HAP-1 (cell line): ENCODE results near the gene EXTL2.
A peak's percentile ranks its signal among the peaks of the same experiment; 100 is the strongest.
"Not testable (repeated sequence)": the region's sequence is repeated elsewhere in the genome, so short reads cannot be mapped to it uniquely, and the experiment has no call there.

Source experiments
- DNase-seq, 2 experiments: peaks; one replicate each; pipeline ENCODE4 v3.0.0-alpha.2; 2016 to 2020; ENCODE audit warnings: low spot score in 2 of 2
- H3K27me3 ChIP-seq: fragments of 250-450 bp; sonication (Bioruptor Pico); 2 replicates; pipeline ENCODE4 v1.5.1; 2020; ENCODE audit warnings: low read depth, mild to moderate bottlenecking, moderate library complexity
- H3K36me3 ChIP-seq: fragments of 250-450 bp; sonication (Bioruptor Pico); replicated peaks from 2 replicates; pipeline ENCODE4 v1.5.1; 2020; ENCODE audit warnings: mild to moderate bottlenecking
- H3K4me1 ChIP-seq: fragments of 250-450 bp; sonication (Bioruptor Pico); 2 replicates; pipeline ENCODE4 v1.5.1; 2020; ENCODE audit warnings: mild to moderate bottlenecking
- H3K4me3 ChIP-seq: fragments of 250-450 bp; sonication (Bioruptor Pico); 2 replicates; pipeline ENCODE4 v1.5.1; 2020; ENCODE audit warnings: mild to moderate bottlenecking, moderate library complexity
- H3K9me3 ChIP-seq: fragments of 250-450 bp; sonication (Bioruptor Pico); 2 replicates; pipeline ENCODE4 v1.5.1; 2020; ENCODE audit warnings: mild to moderate bottlenecking, moderate library complexity
- in situ Hi-C: fragments of 300-500 bp; cut with MboI; formaldehyde crosslinking; loops from 3 replicates; pipeline ENCODE4 v1.14.3; 2020; ENCODE audit warnings: low sequenced_read_pairs, inconsistent platforms, mixed read lengths

Gene EXTL2

DNA sequence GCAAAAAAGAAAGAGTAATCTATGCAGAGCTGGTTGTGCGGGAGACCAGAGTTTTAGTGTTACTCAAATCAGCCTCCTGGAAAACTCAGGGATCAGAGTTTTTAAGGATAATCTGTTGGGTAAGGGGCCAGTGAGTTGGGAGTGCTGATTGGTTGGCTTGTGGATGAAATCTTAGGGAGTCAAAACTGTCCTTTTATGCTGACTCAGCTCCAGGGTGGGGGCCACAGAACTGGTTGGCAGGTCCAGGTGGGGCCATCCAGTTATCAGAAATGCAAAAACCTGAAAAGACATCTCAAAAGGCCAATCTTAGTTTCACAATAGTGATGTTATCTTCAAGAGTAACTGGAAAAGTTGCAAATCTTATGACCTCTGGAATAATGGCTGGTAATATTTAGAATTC lies 3.3 kb downstream of the EXTL2 start:
- no peak overlapping the region for H3K4me3 ChIP-seq
- DNase-seq = no peak
- in situ Hi-C loops = no loop called here
- no peaks in the 10 kb centered on the region for H3K36me3 ChIP-seq
- no peaks in the 10 kb centered on the region for H3K27me3 ChIP-seq
- peaks cover 7% of the 10 kb centered on the region for H3K9me3 ChIP-seq
- peaks cover 9% of the 10 kb centered on the region for H3K4me1 ChIP-seq

DNA sequence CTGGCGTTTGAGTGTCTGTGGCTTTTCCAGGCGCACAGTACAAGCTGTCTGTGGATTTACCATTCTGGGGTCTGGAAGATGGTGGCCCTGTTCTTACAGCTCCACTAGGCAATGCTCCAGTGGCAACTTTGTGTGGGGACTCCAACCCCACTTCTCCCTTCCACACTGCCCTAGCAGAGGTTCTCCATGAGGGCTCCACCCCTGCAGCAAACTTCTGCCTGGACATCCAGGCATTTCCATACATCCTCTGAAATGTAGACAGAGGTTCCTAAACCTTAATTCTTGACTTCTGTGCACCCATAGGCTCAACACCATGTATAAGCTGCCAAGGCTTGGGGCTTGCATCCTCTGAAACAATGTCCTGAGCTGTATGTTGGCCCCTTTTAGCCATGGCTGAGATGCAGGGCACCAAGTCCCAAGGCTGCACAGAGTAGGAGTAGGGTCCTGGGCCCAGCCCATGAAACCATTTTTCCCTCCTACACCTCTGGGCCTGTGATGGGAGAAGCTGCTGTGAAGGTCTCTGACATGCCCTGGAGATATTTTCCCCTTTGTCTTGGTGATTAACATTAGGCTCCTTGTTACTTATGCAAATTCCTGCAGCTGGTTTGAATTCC lies 4.7 kb downstream of the EXTL2 start:
- H3K4me1 ChIP-seq, H3K4me3 ChIP-seq, H3K27me3 ChIP-seq, H3K9me3 ChIP-seq, H3K36me3 ChIP-seq, DNase-seq, in situ Hi-C loops: not testable (repeated sequence)

DNA sequence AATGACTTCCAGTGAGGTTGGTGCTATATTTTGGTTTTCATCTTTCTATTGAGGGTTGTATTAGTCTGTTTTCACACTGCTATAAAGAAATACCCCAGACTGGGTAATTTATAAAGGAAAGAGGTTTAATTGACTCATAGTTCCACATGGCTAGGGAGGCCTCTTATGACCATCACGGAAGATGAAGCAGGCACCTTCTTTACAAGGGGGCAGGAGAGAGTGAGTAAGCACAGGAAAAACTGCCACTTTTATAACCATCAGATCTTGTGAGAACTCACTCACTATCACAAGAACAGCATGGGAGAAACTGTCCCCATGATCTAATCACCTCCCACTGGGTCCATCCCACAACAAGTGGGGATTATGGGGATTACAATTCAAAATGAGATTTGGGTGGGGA lies 5.6 kb downstream of the EXTL2 start:
- H3K9me3 ChIP-seq, H3K4me3 ChIP-seq, H3K4me1 ChIP-seq, H3K36me3 ChIP-seq, DNase-seq, H3K27me3 ChIP-seq, in situ Hi-C loops: not testable (repeated sequence)

DNA sequence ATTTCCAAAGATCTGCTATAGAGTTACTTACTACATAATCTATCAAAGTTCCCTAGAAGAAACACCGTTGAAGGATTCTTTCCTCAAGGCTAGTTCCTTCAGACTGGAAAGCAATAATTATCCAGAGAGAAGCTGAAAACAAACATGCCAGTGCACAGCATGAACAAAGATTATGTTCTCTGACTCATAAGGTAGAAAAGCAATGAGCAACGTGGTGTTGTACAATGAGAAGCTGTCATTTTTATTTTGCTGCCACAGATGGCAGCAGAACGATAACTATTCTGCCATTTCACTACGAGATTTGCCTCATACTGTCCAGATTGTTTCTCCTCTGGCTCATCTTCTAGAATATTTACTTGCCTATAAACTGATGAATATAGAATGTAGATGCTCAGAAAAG lies 10.7 kb downstream of the EXTL2 start:
- Histone ChIP-seq H3K4me1 (no peaks in the 10 kb centered on the region), H3K9me3 (no peaks in the 10 kb centered on the region; the same call in 1 of the 2 replicates), H3K27me3 (no peaks in the 10 kb centered on the region), H3K4me3 (no peak overlapping the region), H3K36me3 (no peaks in the 10 kb centered on the region)
- peak in 1 of 2 experiments; percentile 9 for DNase-seq
- in situ Hi-C loops = no loop called here

DNA sequence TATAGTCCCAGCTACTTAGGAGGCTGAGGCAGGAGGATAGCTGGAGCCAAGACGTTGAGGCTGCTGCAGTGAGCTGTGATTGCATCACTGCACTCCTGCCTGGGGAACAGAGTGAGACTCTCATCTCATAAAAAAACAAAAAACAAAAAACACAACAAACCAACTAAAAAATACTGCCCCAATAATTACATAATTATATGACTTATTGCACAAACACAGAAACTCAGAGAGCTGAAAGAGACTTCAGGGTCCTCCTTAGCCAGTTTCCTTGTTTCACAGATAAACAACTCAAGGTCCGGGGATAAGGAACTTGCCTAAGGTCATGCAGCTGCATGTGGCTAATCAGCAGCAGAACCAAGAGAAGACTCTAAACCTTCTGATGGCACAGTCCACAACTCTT lies 11.9 kb downstream of the EXTL2 start:
- no peaks in the 10 kb centered on the region for H3K36me3 ChIP-seq
- in situ Hi-C loops = no loop called here
- DNase-seq = no peak
- H3K4me3 ChIP-seq = no peak overlapping the region
- no peaks in the 10 kb centered on the region for H3K4me1 ChIP-seq
- H3K9me3 ChIP-seq = no peaks in the 10 kb centered on the region; the same call in 1 of the 2 replicates
- no peaks in the 10 kb centered on the region for H3K27me3 ChIP-seq

DNA sequence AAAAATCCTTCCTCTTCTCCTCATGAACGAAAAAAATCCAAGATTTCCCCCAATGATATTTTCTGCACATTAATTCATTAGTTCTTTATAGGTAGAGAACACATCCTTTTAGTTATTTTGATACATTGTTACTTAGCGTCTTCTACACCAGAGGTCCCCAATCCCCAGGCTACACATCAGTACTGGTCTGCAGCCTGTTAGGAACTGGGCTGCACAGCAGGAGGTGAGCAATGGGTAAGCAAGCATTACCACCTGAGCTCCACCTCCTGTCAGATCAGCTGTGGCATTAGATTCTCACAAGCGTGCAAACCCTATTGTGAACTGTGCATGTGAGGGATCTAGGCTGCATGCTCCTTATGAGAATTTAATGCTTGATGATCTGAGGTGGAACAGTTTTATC lies 13.0 kb downstream of the EXTL2 start:
- no peaks in the 10 kb centered on the region; the same call in 1 of the 2 replicates for H3K9me3 ChIP-seq
- in situ Hi-C loops = no loop called here
- no peak overlapping the region for H3K4me3 ChIP-seq
- H3K36me3 ChIP-seq = no peaks in the 10 kb centered on the region
- H3K27me3 ChIP-seq = no peaks in the 10 kb centered on the region
- no peak for DNase-seq
- H3K4me1 ChIP-seq = no peaks in the 10 kb centered on the region

DNA sequence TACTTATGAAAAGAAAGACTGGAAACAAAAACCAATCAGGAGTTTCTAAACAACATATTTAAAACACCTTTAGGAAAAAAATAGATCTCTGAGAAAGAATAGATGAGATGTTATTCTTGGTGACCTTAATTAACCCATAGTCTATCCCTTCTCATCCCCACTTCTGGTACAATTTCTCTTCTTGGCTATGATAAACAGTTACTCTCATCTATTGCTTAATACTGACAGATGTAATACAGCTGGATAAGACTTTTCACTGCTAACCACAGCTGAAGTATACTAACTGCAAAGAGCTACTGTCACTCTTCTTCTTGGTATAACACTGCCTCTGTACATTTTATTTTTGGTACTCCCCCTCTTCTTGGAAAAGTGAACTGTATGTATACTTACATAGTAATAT lies 15.2 kb downstream of the EXTL2 start:
- Histone ChIP-seq H3K36me3 (no peaks in the 10 kb centered on the region), H3K9me3 (no peaks in the 10 kb centered on the region; the same call in 1 of the 2 replicates), H3K4me3 (no peak overlapping the region), H3K27me3 (no peaks in the 10 kb centered on the region), H3K4me1 (no peaks in the 10 kb centered on the region)
- no peak for DNase-seq
- in situ Hi-C loops = no loop called here

DNA sequence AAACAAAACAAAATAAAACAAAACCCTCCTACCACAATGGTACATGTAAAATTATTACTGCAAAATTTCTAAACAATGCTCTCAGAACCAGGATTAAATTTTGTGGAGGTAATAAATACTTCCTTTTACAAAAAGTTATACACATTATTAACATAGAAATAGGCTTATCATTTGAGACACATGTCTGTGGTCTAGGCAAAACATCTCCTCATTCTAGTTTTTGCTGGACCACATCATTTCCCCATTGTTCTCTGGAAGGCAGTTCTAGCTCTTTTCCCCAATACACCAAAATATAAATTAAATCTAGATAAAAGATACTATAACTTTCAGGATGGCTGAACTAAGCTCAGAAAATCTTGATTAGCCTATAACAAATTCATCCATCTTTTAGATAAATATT lies 18.4 kb downstream of the EXTL2 start:
- no peaks in the 10 kb centered on the region for H3K36me3 ChIP-seq
- H3K27me3 ChIP-seq = no peaks in the 10 kb centered on the region
- in situ Hi-C loops = no loop called here
- DNase-seq = no peak
- no peak overlapping the region for H3K4me3 ChIP-seq
- H3K9me3 ChIP-seq = no peaks in the 10 kb centered on the region; the same call in 1 of the 2 replicates
- H3K4me1 ChIP-seq = peaks cover 5% of the 10 kb centered on the region; the same call in 1 of the 2 replicates

DNA sequence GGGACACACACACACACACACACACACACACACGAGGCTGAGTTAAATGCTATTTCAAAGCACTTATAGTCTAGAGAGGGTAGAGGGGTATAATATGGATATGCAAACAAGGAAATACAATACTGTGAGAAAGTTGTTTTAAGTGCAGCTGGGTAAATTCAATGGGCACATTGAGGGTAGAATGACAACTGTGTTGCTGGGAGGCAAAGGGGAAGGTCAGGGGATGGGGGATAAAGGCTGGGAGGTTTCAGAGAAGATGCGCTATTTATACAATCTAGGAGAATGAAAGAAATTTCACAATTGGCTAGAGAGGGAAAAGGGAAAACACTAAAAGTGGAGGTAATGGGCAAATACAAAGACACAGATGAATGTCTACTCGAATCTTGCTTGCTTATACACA lies 19.4 kb downstream of the EXTL2 start:
- H3K4me3 ChIP-seq = no peak overlapping the region
- in situ Hi-C loops = no loop called here
- no peaks in the 10 kb centered on the region; the same call in 1 of the 2 replicates for H3K9me3 ChIP-seq
- H3K36me3 ChIP-seq = no peaks in the 10 kb centered on the region
- no peak for DNase-seq
- peaks cover 5% of the 10 kb centered on the region; the same call in 1 of the 2 replicates for H3K4me1 ChIP-seq
- H3K27me3 ChIP-seq = no peaks in the 10 kb centered on the region

DNA sequence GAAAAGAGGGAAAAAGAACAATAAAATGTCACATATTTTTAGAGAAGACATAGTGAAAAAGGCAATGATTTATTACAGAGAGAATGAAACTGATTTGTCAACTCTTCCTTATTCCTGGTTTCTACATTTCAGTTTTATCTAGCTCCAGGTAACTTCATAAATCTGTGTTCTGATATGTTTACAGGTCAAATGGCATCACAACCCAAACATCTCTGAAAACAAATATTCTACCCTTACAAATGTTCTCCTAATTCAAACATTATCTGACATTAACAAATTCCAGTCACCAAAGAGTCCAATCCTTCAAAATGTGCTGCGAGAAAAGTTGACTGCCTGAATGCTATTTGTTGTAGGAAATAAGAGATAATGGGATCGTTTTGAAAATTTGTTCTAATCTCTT lies 20.2 kb downstream of the EXTL2 start:
- in situ Hi-C loops = no loop called here
- no peak for DNase-seq

DNA sequence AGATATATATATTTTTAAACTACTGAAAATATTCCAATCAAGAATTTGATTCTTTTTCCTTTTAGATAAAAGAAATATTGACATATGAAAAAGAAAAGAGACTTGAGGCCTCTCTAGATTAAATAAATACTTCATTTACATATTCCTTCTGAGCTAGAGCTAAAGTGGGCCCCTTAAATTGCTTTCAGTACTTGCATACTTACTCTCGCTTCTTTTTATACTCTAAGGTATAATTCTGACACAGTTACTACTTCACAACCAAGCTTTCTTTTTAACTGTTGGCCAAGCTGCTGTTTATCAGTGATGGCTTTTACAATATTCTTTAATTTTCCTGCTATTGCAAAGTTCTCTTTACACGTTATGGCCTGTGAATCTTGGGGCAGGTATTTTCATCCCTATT lies 24.6 kb downstream of the EXTL2 start:
- Histone ChIP-seq H3K9me3 (no peaks in the 10 kb centered on the region), H3K36me3 (no peaks in the 10 kb centered on the region), H3K4me1 (peaks cover 14% of the 10 kb centered on the region), H3K4me3 (no peak overlapping the region), H3K27me3 (no peaks in the 10 kb centered on the region)
- DNase-seq = no peak
- in situ Hi-C loops = loop anchor here (10.0 kb wide), 2 partner anchors 255 to 405 kb away; no protein-coding TSS in a partner anchor

More for the DNA sequence above, 20.2 kb downstream of the EXTL2 start:
- Histone ChIP-seq H3K4me3 (no peak overlapping the region), H3K4me1 (peaks cover 5% of the 10 kb centered on the region; the same call in 1 of the 2 replicates), H3K36me3 (no peaks in the 10 kb centered on the region), H3K9me3 (no peaks in the 10 kb centered on the region; the same call in 1 of the 2 replicates), H3K27me3 (no peaks in the 10 kb centered on the region)

DNA sequence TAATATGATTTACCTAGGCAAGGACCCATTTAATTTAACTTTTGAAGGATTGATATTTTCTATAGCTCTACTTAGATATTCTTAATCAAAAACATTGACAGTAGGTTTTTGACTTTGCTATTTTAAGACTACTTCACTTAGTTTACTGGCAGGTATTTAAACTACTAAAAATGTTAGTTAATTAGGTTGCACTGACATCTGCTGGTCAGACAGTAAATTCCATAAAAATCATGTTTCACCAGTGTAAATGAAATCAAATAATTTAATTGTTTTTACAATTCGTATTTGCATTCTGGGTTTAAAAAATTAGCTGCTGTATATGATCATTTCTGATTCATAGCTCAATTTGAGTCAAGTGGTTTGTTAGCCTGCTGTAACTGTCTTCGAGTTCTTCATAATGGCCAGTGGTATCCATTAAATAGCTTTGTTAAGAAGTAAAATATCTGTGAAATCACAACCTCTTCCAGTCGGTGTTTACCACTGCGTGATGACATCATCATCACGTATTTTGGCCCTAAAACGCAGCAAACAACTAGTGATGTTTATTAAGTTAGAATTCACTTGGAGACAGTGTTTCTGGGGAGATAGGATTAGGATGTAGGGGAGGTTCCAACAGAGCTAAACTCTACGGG lies 26.2 kb downstream of the EXTL2 start:
- H3K36me3 ChIP-seq = no peaks in the 10 kb centered on the region
- H3K4me1 ChIP-seq = peaks cover 14% of the 10 kb centered on the region
- H3K27me3 ChIP-seq = no peaks in the 10 kb centered on the region
- no peaks in the 10 kb centered on the region for H3K9me3 ChIP-seq
- H3K4me3 ChIP-seq = no peak overlapping the region
- in situ Hi-C loops = loop anchor here (10.0 kb wide), 2 partner anchors 254 to 404 kb away; no protein-coding TSS in a partner anchor
- DNase-seq = peak in 1 of 2 experiments; percentile 49

DNA sequence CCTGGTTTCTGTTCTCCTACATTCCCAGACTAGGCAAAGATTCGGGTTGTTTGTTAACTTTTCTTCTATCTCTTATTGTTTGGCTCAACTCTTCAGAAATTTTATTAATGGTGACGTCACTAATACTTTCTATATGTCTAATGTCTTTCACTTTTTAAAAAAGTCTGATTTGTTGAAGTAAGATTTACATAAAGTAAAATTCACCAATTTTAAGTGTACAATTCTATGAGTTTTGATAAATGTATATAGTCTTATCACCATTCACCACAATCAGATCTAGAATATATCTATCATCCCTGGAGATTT lies 27.8 kb downstream of the EXTL2 start:
- no peaks in the 10 kb centered on the region for H3K36me3 ChIP-seq
- in situ Hi-C loops = loop anchor here (10.0 kb wide), 2 partner anchors 252 to 402 kb away; no protein-coding TSS in a partner anchor
- H3K4me1 ChIP-seq = peaks cover 8% of the 10 kb centered on the region
- no peak for DNase-seq
- H3K9me3 ChIP-seq = no peaks in the 10 kb centered on the region
- no peak overlapping the region for H3K4me3 ChIP-seq
- no peaks in the 10 kb centered on the region for H3K27me3 ChIP-seq

DNA sequence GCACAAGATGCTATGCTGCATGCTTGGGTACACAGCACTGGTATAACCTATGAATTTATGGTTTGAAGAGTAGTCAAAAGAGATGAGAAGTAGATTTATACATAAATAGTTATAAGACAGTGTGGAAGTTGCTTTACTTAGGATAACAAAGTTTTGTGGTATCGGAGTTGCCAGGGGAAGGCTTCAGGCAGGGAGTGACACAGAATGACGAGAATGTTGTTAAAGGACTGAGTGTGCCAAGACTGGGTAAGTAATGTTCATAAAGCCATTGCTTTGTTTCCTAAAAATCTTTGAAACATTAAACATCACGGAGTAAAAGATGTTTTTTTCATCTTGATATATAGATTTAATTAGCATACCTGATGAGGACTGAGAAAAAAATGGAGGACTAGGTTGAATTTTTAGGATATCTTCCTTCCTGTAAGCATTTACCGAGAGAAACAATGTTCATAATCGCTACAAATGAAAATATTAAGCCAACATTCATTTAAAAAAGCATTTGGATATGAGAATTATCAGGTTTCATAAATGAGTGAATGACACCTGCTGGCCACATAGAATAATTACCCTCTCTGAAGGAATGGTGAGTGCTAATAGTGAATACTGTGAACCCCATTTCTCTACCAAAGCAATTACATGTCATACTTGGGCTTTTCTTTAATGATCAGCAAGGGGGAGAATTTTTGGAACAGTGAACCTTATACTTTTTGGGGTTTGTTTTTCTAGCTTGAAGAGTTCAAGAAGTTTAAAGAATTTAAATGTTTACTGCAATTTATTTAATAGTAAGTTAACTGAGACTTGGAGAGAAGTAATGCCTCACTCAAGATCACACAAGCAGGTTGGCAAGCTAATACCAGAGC lies 28.4 kb downstream of the EXTL2 start:
- Histone ChIP-seq H3K4me1 (peaks cover 8% of the 10 kb centered on the region), H3K27me3 (no peaks in the 10 kb centered on the region), H3K4me3 (no peak overlapping the region), H3K36me3 (no peaks in the 10 kb centered on the region), H3K9me3 (no peaks in the 10 kb centered on the region)
- DNase-seq = peak in 1 of 2 experiments; percentile 56
- in situ Hi-C loops = loop anchor here (10.0 kb wide), 2 partner anchors 251 to 401 kb away; no protein-coding TSS in a partner anchor
